Thyroid gland (tissue), 4 donors: ENCODE measurements around the gene OR10A6.

Experiments
- POLR2A ChIP-seq, 2 donors: fragments of 450-650 bp; IDR thresholded peaks; one replicate each; pipeline ENCODE4 v1.6.1; 2017; ENCODE audit warnings: antibody characterized with exemption in 2 of 2, mild to moderate bottlenecking in 2 of 2, moderate library complexity in 1 of 2
- TF ChIP-seq, protein P1 (sequence below), 6 experiments: fragments of 200-600 bp in 3 of 6; fragments of 450-650 bp in 3 of 6; sonication (generic) in 3 of 6; IDR thresholded peaks; one replicate each; pipeline ENCODE4 v1.5.1; 2016 to 2019; ENCODE audit warnings: antibody characterized with exemption in 6 of 6, mild to moderate bottlenecking in 2 of 6, inconsistent platforms in 1 of 6, moderate library complexity in 1 of 6

DNA sequence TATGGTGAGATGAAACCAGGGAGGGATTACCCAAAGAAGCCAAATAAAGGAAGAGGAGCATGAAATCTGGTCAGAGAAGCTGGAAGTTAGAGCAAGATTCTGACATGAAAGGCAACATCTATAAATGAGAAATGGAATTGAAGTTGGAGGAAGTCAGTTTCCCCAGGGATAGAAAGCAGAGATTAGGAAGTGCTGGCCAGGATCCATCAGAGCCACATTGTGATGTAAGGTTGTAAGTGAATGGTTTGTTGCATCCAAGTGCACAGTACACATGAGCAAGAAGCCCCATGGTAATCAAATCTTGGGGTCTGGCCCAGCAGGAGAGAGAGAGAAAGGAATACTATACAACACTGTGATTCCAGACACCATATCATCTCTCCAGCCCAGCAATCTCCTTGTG is 40.8 kb upstream of the OR10A6 start:
- TF ChIP-seq, protein P1, sequence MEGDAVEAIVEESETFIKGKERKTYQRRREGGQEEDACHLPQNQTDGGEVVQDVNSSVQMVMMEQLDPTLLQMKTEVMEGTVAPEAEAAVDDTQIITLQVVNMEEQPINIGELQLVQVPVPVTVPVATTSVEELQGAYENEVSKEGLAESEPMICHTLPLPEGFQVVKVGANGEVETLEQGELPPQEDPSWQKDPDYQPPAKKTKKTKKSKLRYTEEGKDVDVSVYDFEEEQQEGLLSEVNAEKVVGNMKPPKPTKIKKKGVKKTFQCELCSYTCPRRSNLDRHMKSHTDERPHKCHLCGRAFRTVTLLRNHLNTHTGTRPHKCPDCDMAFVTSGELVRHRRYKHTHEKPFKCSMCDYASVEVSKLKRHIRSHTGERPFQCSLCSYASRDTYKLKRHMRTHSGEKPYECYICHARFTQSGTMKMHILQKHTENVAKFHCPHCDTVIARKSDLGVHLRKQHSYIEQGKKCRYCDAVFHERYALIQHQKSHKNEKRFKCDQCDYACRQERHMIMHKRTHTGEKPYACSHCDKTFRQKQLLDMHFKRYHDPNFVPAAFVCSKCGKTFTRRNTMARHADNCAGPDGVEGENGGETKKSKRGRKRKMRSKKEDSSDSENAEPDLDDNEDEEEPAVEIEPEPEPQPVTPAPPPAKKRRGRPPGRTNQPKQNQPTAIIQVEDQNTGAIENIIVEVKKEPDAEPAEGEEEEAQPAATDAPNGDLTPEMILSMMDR (IDR thresholded peaks at IDR 0.05): no peak
- TF ChIP-seq POLR2A (IDR thresholded peaks at IDR 0.05): no peak
